ENCODE results near the gene TMCO1.
A peak's percentile ranks its signal among the peaks of the same experiment; 100 is the strongest.
"Not testable (repeated sequence)": the region's sequence is repeated elsewhere in the genome, so short reads cannot be mapped to it uniquely, and the experiment has no call there.

TMCO1 gene

DNA sequence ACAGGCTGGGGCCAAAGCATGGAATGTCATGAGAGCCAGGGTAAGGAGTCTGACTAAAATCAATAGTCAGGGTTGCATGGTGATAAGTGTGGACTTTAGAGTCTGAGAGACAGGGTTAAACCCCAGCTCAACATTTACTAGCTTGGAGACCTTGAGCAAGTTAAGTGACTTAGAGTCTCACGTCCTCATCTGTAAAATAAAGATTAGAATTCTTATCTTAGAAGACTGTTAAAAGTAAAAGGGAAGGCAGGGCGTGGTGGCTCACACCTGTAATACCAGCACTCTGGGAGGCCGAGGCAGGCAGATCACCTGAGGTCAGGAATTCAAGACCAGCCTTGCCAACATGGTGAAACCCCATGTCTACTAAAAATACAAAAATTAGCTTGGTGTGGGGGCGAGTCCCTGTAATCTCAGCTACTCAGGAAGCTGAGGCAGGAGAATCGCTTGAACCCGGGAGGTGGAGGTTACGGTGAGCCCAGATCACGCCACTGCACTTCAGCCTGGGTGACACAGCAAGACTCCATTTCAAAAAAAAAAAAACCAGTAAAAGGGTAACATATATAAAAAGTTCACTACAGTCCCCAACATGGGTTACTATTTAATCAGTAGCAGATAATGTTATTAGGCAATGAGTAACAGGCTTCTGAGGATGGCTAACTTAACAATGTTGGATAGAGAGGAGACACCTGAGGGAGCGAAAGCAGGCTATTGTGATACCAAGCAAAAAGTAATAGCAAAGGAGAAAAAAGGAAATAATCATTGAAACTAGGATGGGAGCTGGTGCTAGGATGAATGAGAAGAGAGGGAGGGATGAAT is 20.8 kb downstream of the TMCO1 start:
- DNase-seq (ENCODE audit: low read depth): no peak

DNA sequence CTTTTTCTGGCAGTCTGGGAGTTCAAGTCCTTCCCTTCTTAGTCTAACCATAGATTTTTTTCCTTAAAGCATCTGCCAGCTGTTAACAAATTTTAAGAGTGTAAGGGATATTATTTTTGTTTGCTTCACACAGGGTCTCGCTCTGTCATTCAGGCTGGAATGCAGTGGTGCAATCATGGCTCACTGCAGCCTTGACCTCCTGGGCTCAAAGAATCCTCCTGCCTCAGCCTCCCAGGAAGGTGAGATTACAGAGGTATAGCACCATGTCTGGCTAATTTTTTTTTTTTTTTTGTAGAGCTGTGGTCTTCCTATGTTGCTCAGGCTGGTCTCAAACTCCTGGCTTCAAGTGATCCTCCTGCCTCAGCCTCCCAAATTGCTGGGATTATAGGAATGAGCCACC is 23.8 kb downstream of the TMCO1 start:
- not testable (repeated sequence) for DNase-seq (ENCODE audit: low read depth)

DNA sequence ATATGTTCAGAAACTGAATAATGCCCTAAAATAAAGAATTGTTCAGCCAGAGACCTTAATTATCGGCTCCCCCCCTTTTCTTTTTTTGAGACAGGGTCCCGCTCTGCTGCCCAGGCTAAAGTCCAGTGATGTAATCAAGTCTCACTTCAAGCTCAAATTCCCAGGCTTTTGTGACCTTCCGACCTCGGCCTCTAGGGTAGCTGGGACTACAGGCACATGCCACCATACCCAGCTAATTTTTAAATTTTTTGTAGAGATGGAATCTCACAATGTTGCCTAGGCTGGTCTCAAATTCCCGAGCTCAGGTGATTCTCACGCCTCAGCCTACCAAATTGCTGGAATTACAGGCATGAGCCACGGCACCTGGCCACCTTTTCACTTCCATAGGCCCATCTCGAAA is 26.5 kb downstream of the TMCO1 start:
- no peak for DNase-seq (ENCODE audit: low read depth)

DNA sequence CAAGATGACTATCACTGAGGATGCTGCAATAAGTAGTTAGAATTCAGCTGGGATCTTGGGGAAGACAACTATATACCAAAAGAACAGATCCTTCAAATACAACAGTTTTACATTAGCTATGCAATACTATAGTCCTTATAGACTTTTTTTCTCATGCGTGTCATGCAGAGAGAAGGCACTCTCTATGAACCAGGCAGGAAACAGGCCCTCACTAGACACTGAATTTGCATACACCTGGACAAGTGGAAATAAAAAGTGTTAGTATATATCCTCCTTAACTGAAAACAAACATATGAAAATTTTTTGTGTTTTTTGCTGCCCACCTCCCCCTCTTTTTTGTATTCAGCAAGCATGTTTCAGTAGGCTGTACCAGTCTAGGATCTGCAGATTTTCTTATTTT is 29.9 kb downstream of the TMCO1 start:
- no peak for DNase-seq (ENCODE audit: low read depth)

DNA sequence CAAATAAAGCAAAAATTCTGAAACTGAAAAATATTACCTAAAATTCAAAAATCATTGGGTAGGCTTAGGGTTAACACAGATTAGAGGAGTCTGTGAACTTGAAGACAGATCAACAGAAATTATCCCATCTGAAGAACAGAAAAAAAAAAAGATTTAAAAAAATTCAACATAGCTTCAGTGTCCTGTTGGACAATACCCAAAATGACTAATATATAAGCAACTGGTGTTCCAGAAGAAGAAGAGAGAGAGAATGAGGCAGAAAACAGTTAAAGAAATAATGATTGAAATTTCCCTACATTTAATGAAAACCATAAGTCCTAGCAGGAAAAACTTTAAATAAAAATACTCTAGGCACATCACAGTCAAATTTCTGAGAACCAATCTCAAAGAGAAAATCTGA is 31.5 kb downstream of the TMCO1 start:
- no peak for DNase-seq (ENCODE audit: low read depth)

DNA sequence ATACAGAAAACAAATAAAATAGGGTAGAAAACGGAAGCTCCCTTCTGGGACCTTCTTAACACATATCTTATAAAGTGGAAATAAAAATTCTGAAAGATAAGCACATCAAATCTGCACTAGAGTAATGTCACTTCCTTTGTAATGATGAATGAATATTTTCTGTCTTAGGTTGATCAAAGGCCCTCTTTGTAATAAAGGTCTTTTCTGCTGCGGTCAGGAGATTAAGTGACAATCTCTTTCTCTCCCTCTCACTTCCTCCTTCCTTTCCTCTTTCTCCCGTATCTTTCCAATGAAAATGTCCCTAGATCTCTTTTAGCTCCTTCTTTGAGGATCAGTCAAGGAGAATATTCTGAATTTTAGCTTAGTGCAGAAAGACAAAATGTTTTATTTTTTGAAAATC is 33.8 kb downstream of the TMCO1 start:
- DNase-seq (ENCODE audit: low read depth): no peak

DNA sequence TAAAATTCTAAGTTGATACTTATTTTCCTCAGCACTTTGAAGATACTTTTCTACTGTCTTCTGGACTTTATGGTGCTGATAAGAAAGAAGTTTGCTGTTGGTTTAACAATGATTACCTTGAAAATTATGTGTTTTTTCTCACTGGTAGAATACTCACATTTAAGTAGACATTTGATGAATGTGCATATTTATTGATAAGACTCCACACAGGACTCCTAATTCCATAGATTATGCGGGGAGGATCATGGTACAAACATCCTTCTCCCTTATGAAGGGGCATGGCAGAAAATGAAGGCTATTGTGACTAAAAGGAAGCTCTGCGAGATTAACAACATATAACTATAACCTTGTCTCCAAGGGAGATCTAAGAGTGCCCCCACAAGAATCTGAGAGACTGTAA is 41.8 kb downstream of the TMCO1 start:
- DNase-seq (ENCODE audit: low read depth): no peak

DNA sequence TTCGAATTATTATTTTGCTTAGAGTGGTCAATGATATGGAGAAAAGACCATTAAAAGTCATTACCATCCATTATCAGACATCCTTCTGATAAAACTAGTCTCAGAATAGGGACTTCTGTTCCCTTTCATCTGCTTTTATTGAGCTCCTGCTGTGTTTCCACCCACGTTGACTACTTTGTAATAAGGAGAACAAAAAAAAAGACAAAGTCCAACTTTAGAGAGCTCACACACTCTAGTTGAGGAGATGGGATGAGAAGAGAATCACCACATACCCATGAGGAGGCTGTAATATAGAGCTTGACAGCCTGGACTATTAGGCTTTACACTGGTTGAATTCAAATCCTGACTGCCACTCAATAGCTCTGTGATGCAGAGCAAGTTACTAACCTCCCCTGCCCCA is 42.5 kb downstream of the TMCO1 start:
- no peak for DNase-seq (ENCODE audit: low read depth)

DNA sequence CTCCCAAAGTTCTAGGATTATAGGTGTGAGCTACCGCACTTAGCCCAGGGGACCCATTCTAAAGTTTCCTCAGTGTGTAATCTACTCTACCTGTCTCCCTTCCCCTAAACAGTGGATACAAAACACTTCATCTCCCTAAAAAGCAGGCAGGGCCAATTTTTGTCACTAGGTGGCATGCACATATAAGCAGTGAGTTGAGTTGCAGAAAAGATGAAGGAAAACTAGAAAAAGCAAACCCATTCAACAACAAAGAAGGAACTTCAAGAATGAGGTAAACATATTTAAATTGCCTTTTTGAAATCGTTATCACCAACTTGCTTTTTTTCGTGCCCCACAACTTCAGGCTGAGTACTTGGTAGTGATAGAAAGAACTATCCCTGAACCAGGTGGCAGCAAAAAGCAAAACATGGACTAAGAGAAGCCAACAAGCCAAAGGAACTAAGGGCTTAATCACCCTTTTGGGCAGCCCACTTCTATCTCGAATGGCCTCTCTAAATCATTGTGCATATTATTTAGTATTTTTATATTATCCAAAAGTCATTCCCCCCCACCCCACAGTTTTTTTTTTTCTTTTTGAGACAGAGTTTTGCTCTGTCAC is 50.7 kb downstream of the TMCO1 start:
- DNase-seq (ENCODE audit: low read depth): peak; percentile 43

DNA sequence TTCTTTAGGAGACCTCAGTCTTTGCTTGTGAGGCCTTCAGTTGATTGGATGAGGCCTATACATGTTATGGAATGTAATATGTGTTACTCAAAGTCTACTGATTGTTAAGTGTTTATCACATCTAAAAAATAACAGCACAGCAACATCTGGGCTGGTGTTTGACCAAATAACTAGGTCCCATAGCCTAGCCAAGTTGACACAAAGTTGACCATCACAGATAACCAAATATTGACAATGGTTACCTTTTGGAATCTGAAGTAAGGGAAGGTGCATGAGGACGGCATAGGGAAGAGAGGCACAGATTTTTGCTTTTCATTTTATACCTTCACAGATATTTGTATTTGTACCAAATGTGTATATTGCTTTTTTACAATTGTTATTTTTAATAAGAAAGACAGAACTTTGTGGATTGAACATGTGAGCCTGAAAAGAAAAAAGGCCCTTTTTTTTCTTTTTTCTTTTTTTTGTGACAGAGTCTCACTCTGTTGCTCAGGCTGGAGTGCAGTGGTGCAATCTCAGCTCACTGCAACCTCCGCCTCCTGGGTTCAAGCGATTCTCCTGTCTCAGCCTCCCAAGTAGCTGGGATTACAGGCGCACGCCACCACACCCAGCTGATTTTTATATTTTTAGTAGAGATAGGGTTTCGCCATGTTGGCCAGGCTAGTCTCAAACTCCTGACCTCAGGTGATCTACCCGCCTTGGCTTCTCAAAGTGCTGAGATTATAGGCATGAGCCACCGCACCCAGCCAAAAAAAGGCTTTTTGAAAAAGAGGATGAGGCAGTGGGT is 52.2 kb downstream of the TMCO1 start:
- not testable (repeated sequence) for DNase-seq (ENCODE audit: low read depth)

DNA sequence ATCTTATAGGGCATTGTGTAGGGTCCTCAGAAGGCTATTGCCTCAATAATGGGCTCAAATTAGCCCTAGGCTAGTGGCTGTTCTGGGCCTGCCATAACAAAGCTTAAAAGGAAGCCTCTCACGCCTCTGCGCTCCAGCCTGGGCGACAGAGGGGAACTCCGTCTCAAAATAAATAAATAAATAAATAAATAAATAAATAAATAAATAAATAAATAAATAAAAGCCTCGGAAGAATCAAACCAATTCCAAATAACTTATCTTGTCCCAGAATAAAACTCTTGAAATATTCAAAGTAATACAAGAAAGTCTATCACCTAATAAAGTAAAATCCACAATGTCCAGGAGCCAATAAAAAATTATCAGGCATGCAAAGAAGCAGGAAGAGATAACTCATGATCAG is 55.9 kb downstream of the TMCO1 start:
- no peak for DNase-seq (ENCODE audit: low read depth)

DNA sequence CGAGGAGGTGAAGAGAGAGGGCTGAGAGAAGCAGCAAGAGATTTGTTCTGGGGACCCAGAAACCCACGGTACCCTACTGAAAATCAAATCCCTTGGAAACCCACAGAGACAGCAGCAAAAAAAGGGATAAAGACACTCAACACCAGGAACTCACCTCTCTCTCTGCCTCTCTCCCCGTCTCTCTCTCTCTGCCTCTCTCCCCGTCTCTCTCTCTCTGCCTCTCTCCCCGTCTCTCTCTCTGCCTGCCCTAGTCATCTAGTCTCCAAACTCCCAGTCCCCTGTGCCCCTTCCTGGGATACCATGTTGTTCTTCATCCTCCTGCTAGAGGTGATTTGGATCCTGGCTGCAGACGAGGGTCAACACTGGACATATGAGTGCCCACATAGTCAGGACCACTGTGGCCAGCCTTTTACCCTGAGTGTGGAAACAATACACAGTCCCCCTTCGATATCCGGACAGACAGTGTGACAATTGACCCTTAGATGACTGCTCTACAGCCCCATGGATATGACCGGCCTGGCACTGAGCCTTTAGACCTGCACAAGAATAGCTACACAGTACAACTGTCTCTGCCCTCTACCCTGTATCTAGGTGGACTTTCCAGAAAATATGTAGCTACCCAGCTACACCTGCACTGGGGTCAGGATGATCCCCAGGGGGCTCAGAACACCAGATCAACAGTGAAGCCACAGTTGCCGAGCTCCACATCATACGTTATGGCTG is 60.5 kb downstream of the TMCO1 start:
- no peak for DNase-seq (ENCODE audit: low read depth)

DNA sequence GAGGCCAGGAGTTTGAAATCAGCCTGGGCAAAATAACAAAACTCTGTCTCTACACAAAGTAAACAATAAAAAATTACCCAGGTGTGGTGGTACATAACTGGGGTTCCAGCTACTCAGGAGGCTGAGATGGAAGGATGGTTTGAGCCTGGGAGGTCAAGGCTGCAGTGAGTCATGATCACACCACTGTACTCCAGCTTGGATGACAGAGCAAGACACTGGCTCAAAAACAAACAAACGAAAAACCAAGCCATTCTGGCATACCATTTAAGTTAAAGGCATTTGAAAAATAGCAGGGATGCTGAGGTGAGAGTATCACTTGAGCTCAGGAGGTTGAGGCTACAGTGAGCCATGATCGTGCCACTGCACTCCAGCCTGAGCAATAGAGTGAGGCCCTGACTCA is 65.0 kb downstream of the TMCO1 start:
- no peak for DNase-seq (ENCODE audit: low read depth)

DNA sequence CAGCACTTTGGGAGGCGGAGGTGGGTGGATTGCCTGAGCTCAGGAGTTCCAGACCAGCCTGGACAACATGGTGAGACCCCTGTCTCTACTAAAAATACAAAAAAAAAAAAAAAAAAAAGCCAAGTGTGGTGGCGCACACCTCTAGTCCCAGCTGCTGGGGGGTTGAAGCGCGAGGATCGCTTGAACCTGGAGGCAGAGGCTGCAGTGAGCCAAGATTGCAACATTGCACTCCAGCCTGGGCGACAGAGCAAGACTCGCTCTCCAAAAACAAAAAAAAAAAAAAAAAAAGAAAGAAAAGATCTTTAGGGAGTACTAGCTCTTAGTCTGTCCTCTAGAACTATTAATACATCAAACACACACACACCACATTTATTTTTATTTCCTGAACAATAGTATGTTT is 66.7 kb downstream of the TMCO1 start:
- not testable (repeated sequence) for DNase-seq (ENCODE audit: low read depth)

DNA sequence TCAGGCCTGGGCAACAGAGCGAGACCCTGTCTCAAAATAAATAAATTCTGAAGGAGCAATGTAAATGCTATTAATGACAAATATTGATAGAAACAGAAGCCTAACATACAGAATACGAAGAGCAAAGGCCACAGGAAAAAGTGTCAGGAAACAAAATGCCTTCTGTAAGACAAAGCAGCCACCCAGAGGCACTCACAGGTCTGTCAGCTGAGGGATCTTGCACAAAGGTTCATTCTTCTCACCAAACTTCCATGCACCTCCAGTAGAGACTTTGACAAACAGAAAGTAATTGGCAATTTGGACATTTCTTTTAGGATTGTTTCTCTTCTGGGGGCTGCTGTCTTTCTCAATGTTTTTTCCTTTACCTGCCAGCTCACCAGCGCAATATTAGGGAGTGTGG is 69.1 kb downstream of the TMCO1 start:
- DNase-seq (ENCODE audit: low read depth): no peak

DNA sequence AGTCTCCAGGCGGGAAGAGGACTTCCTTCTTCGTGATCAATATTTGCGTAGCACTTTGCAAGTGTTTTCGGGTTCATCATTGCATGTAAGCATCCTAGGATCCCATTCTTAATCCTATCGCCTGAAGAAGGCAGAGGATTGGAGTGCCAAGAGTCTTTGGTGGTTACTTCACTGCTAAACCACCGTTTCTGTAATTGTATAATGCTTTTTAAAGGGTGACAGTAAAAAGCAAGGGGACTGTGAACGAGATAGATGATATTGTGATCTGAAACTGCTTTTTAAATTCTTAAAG is 70.0 kb downstream of the TMCO1 start:
- DNase-seq (ENCODE audit: low read depth): no peak

DNA sequence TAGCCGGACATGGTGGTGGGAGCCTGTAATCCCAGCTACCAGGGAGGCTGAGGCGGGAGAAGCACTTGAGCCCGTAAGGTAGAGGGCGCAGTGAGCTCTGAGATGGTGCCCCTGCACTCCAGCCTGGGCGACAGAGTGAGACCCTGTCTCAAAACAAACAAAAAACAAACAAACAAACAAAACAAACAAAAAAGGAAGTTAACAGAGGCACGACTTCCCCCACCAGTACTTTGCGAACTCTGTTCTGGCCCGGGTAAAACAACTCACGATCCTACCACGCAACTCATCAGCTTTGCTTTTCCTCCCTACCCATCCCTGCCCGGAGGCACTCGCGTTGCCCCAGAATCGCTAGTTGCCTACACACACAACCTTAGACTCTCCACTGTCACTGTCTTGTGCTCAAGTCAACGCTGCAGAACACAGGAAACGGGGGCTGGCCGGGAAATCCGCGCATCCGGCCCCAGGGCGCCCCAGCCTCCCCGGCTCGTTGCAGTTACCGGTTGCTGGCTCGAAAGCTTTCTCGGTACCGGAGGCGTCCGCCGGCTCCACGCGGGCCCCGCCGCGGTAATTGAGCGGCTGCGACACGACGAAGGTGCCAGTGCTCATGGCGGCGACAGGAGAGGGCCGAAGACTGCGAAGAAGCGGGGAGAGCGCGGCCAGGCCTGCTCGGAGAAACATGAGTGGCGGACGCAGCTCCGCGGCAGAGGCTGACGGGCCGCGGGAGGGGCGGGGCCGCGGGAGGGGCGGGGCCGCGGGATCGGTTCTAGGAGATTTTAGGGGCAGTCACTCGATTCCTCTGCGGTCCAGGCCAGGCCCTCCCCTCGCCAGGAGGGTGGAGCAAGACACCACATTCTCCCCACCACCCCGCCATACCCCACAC is 70.5 kb downstream of the TMCO1 start, which contains the start of gene ALDH9A1:
Gene ALDH9A1, minus strand, starts transcription at position 682 of the 880 bp plus-strand sequence. Its CDS starts 4 bp downstream, at position 678.
- DNase-seq (ENCODE audit: low read depth): peak; percentile 75

DNA sequence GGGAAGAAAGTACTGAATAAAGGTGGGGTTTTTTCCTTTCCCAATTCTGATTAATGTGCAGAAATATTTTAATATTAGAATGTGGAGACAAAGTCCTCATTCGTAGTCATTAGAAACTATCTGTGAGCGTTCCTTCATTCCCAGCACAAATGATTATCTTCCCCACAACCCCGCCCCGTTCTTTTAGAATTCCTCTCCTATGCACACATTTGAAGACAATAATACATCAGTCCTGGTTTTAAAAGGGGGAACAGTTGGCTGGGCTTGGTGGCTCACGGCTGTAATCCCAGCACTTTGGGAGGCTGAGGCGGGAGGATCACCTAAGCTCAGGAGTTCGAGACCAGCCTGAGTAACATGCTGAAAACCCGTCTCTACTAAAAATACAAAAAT is 71.2 kb downstream of the TMCO1 start:
- DNase-seq (ENCODE audit: low read depth): no peak

DNA sequence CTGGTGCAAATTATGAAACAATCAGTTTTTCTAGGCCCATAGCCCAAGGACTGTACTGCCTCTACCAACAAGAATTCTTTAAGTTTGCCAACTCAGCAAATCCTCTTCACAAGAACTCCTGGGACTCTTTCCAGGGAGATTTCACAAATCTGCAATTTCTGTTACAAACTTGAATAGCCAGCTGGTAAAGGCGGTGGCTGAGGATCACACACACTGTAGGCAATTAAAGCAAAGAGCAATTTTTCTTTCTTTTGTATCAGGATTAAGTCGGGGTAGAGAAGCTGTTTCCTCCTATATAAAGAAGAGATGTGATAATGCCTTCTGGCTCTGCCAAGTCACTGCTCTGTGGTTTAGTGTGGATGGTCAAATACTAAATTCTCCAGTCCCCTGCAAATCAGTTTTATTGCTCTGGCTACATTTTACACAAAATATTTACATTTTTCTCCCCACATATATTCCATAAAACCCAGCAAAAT is 72.0 kb downstream of the TMCO1 start:
- peak; percentile 95 for DNase-seq (ENCODE audit: low read depth)

DNA sequence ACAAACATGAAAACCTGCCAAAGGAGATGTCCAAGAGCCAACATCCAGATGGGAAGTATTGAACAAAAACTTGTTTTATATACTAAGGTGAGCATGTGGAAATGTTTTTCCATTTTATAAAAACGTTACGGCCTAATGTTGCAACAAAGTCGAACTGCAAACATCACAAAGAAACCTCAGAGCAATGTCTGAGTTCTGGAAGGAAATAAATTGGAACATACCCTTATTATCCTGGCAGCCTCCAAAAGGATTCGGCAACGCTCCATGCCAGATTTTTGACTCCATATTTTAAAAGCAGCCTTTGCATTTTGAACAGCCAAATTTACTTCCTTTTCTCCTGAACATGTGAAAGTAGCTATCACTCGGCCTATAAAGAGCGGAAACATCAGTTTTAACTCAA is 73.6 kb downstream of the TMCO1 start:
- no peak for DNase-seq (ENCODE audit: low read depth)

DNA sequence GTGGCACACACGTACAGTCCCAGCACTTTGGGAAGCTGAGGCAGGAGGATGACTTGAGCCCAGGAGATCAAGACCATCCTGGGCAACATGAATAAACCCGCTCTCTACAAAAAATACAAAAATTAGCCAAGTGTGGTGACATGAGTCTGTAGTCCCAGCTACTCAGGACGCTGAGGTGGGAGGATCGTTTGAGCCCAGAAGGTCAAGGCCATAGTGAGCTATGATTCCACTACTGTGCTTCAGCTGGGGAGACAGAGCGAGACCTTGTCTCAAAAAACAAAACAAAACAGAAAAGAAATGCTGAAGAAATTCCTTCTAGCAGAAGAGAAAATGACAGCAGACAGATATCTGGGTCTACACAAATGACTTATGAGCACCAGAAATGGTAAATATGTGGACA is 80.6 kb downstream of the TMCO1 start:
- DNase-seq (ENCODE audit: low read depth): no peak

All from stromal cell of bone marrow (primary cell).